GM12878 (cell line): Measurements from ENCODE around the gene DEGS2. TPM values are rescaled to one million over a fixed set of nuclear protein-coding genes. Genes with fewer than 3 reads are reported as not detected.

ENCODE experiments used
- ATAC-seq: fragments of 200-7000 bp; cut with Tn5 transposase; 3 replicates; pipeline ENCODE4 v1.9.1; 2020; ENCODE audit warnings: mild to moderate bottlenecking, moderate library complexity
- BruUV-seq: library from RNA; stranded (reverse); fragments of 400-500 nt; replicated peaks from 2 replicates; lab custom pipeline; 2021; lab: Mats Ljungman, UMichigan
- CTCF ChIA-PET: fragments of 300-600 bp; sonication (Branson Sonifier 250); formaldehyde crosslinking; extraction: SDS; loops from one replicate; lab custom pipeline; 2021; ENCODE audit warnings: inconsistent platforms; lab: Yijun Ruan, JAX
- POLR2A ChIA-PET: fragments of 350-600 bp; formaldehyde crosslinking; extraction: SDS; loops from one replicate; lab custom pipeline; 2021; ENCODE audit warnings: inconsistent platforms; lab: Charles Lee
- RAD21 ChIA-PET: fragments of 300-600 bp; sonication (Branson Sonifier 250); formaldehyde crosslinking; loops from one replicate; lab custom pipeline; 2023; ENCODE audit warnings: antibody characterized with exemption; ENCODE audit not compliant: unreplicated experiment; lab: Charles Lee
- SMC1A ChIA-PET: fragments of 300-600 bp; sonication (Branson Sonifier 250); formaldehyde crosslinking; loops from one replicate; lab custom pipeline; 2023; ENCODE audit not compliant: unreplicated experiment, uncharacterized antibody; lab: Charles Lee
- DNase-seq: peaks from one replicate; pipeline ENCODE4 v3.0.0-alpha.2; 2011; ENCODE audit warnings: low read depth, low spot score
- FAIRE-seq: peaks from 3 replicates; lab custom pipeline; 2011; peaks lifted over from hg19 to GRCh38; lab: Jason Lieb, UNC
- H2AFZ ChIP-seq: 2 replicates; pipeline ENCODE4 v1.6.0; 2011; ENCODE audit warnings: low read depth, low read length, control low read depth; ENCODE audit not compliant: control insufficient read depth
- H3K27ac ChIP-seq: 2 replicates; pipeline ENCODE4 v1.5.1; 2011; ENCODE audit warnings: control low read depth; ENCODE audit not compliant: control insufficient read depth, insufficient read depth
- H3K27me3 ChIP-seq, 2 experiments: replicated peaks in 1 of 2; 2 replicates each; pipeline versions ENCODE4 v1.6.0 to v1.6.1; 2011; ENCODE audit warnings: low read length in 1 of 2; ENCODE audit not compliant: control insufficient read depth in 2 of 2, insufficient read depth in 2 of 2
- H3K36me3 ChIP-seq, 2 experiments: 2 replicates each; pipeline ENCODE4 v1.5.1; 2011; ENCODE audit warnings: low read length in 1 of 2; ENCODE audit not compliant: control insufficient read depth in 2 of 2, insufficient read depth in 2 of 2
- H3K4me1 ChIP-seq: 2 replicates; pipeline ENCODE4 v1.6.1; 2011; ENCODE audit warnings: mild to moderate bottlenecking, low read length, moderate library complexity, mixed read lengths; ENCODE audit not compliant: control insufficient read depth, insufficient read depth
- H3K4me2 ChIP-seq: 2 replicates; pipeline ENCODE4 v1.6.0; 2011; ENCODE audit warnings: control low read depth; ENCODE audit not compliant: control insufficient read depth, insufficient read depth
- H3K4me3 ChIP-seq: fragments of 200-600 bp; sonication (generic); 2 replicates; pipeline ENCODE4 v1.5.1; 2016
- H3K79me2 ChIP-seq: 2 replicates; pipeline ENCODE4 v1.6.0; 2011; ENCODE audit warnings: low read length; ENCODE audit not compliant: control insufficient read depth, insufficient read depth
- H3K9ac ChIP-seq: 2 replicates; pipeline ENCODE4 v1.8.0; 2011; ENCODE audit warnings: low read length, control low read depth, mixed read lengths; ENCODE audit not compliant: control insufficient read depth, insufficient read depth
- H3K9me3 ChIP-seq: replicated peaks from 3 replicates; pipeline ENCODE4 v1.5.1; 2011; ENCODE audit warnings: mild to moderate bottlenecking, low read length; ENCODE audit not compliant: control insufficient read depth, insufficient read depth
- H4K20me1 ChIP-seq: 2 replicates; pipeline ENCODE4 v1.6.0; 2011; ENCODE audit not compliant: control insufficient read depth, insufficient read depth
- BHLHE40 ChIP-seq, 2 experiments: fragments of 450-650 bp in 1 of 2; IDR thresholded peaks; 2 replicates each; pipeline ENCODE4 v1.6.1; 2011 to 2017; ENCODE audit warnings: low read depth in 2 of 2, borderline replicate concordance in 1 of 2, improper control_type of control experiment in 1 of 2, low read length in 1 of 2, mild to moderate bottlenecking in 1 of 2
- CHD1 ChIP-seq: IDR thresholded peaks from 2 replicates; pipeline ENCODE4 v1.6.1; 2012; ENCODE audit warnings: low read depth, low read length, improper control_type of control experiment
- HCFC1 ChIP-seq: fragments of 150-350 bp; IDR thresholded peaks from 2 replicates; pipeline ENCODE4 v1.6.1; 2014; ENCODE audit warnings: low read length
- KLF5 ChIP-seq: fragments of 450-650 bp; IDR thresholded peaks from 2 replicates; pipeline ENCODE4 v1.6.1; 2014; ENCODE audit warnings: mild to moderate bottlenecking; ENCODE audit not compliant: partially characterized antibody
- PAX5 ChIP-seq: IDR thresholded peaks from 2 replicates; pipeline ENCODE4 v1.6.1; 2011; ENCODE audit warnings: low read depth, low read length, borderline replicate concordance
- PAX8 ChIP-seq: fragments of 450-650 bp; IDR thresholded peaks from 2 replicates; pipeline ENCODE4 v1.6.1; 2017; ENCODE audit warnings: mild to moderate bottlenecking, moderate library complexity
- RAD21 ChIP-seq: IDR thresholded peaks from 2 replicates; pipeline ENCODE4 v1.6.1; 2011; ENCODE audit warnings: mild to moderate bottlenecking, low read depth, low read length, moderate library complexity; ENCODE audit not compliant: insufficient read depth
- RCOR1 ChIP-seq: conservative IDR thresholded peaks from 2 replicates; pipeline ENCODE4 v1.6.1; 2012; ENCODE audit warnings: low read depth, low read length, improper control_type of control experiment
- RFX5 ChIP-seq: IDR thresholded peaks from 2 replicates; pipeline ENCODE4 v1.6.1; 2011; ENCODE audit warnings: low read depth, low read length, improper control_type of control experiment
- SIX5 ChIP-seq: IDR thresholded peaks from 2 replicates; pipeline ENCODE4 v1.6.1; 2011; ENCODE audit warnings: mild to moderate bottlenecking, low read depth, low read length, moderate library complexity; ENCODE audit not compliant: severe bottlenecking
- TCF12 ChIP-seq: IDR thresholded peaks from 2 replicates; pipeline ENCODE4 v1.6.1; 2011; ENCODE audit warnings: low read depth, mild to moderate bottlenecking, low read length
- TCF7 ChIP-seq: IDR thresholded peaks from 2 replicates; pipeline ENCODE4 v1.6.1; 2014; ENCODE audit warnings: antibody characterized with exemption, borderline replicate concordance
- ZNF217 ChIP-seq: fragments of 450-650 bp; IDR thresholded peaks from 2 replicates; pipeline ENCODE4 v1.6.1; 2017; ENCODE audit warnings: antibody characterized with exemption, mild to moderate bottlenecking
- WGBS: methylation state at CpG from one replicate; pipeline ENCODE4 v1.1.6; 2016; ENCODE audit warnings: low lambda C conversion rate; ENCODE audit not compliant: insufficient replicate concordance, insufficient coverage; ENCODE audit errors: missing lambda C conversion rate; 5-methylcytosine and 5-hydroxymethylcytosine counted together
- in situ Hi-C: fragments of 300-500 bp; cut with MboI; formaldehyde crosslinking; loops from 9 replicates; pipeline ENCODE4 v1.14.3; 2018; ENCODE audit warnings: mixed read lengths
- intact Hi-C: fragments of 100-400 bp; cut with micrococcal nuclease; formaldehyde crosslinking; loops from one replicate; pipeline ENCODE4 v1.14.2; 2022; ENCODE audit not compliant: unreplicated experiment
- polyA plus RNA-seq, 11 experiments: library from polyadenylated mRNA; depleted of rRNA in 4 of 11; unstranded in 6 of 11; stranded (reverse) in 5 of 11; fragments of >200 nt; fragmentation: Nextera tagmentation in 4 of 11; fragmentation: Illumina TruSeq in 1 of 11; extraction: Ambion mirVana in 4 of 11; extraction: Trizol in 1 of 11; gene quantifications; 1 replicate in 1 of 11; 2 replicates in 10 of 11; pipeline versions ENCODE4 v1.2.1 to v1.2.3, GENCODE V29; 2011 to 2016; ENCODE audit warnings: inconsistent platforms in 2 of 11, missing spikeins in 2 of 11, low read depth in 1 of 11
- total RNA-seq, 4 experiments: library from RNA; depleted of rRNA in 3 of 4; stranded (reverse); fragments of >200 nt in 3 of 4; fragmentation: Illumina TruSeq in 1 of 4; extraction: Trizol in 1 of 4; gene quantifications; 2 replicates each; pipeline versions ENCODE4 v1.2.1 to v1.2.3, GENCODE V29; 2013 to 2021

Gene DEGS2
- total and polyA plus RNA-seq, 10 of the 15 experiments (the other 5 are each of a cell fraction or from before 2014, with no cell fraction given) = 0.01 to 2.5 (median 0.45) TPM; not detected in 1

DNA sequence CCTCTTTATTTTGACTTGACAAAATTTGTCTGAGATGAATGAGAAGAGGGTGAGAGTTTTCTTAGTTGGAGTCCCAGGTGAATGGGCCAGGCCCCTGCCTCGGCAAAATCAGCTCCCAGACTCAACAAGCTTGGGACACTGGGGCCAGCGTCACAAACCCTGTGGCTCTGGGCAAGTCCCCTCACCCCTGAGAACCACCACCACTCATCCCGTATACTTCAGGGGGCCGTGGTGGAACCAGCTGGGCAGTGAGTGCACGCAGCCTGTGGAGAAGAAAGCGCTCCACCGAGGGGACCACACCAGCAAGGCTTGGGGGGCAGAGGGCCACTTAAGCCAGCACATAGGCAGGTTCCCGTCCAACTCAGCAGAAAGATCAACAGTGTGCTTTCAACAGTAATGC lies 40.2 kb downstream of the DEGS2 start:
- in situ Hi-C loops = no loop called here
- 97% methylated on average over 8 of the region's 8 CpGs for WGBS
- intact Hi-C loops = no loop called here
- no peaks in the 10 kb centered on the region for H3K79me2 ChIP-seq
- no peaks in the 10 kb centered on the region for H3K9me3 ChIP-seq
- no peak for FAIRE-seq
- H3K4me1 ChIP-seq = no peaks in the 10 kb centered on the region
- TF ChIP-seq TCF12 = no peak
- TF ChIP-seq TCF7 = no peak
- TF ChIP-seq, all 136 proteins: peak for 0
- no peak for DNase-seq
- Histone ChIP-seq H4K20me1 (no peaks in the 10 kb centered on the region), H3K36me3 (peaks cover 14 to 22% of the 10 kb centered on the region in 2 experiments; a peak in 3 of 4 replicates), H3K27ac (no peak overlapping the region), H3K4me3 (no peak overlapping the region), H3K9ac (no peak overlapping the region), H3K4me2 (no peak overlapping the region), H2AFZ (no peak overlapping the region), H3K27me3 (no peaks in the 10 kb centered on the region)
- BruUV-seq = no TSS peak
- ATAC-seq = no peak
- ChIA-PET RAD21 (interaction anchor here (0.5 to 1.0 kb wide), 2 partner anchors 38 to 233 kb away, joined by 3 to 4 read pairs; no protein-coding TSS in a partner anchor), CTCF (no interaction called here), POLR2A (no interaction called here), SMC1A (interaction anchor here (1.4 kb wide), 1 partner anchor 12 kb away, joined by 3 read pairs; no protein-coding TSS in a partner anchor)

DNA sequence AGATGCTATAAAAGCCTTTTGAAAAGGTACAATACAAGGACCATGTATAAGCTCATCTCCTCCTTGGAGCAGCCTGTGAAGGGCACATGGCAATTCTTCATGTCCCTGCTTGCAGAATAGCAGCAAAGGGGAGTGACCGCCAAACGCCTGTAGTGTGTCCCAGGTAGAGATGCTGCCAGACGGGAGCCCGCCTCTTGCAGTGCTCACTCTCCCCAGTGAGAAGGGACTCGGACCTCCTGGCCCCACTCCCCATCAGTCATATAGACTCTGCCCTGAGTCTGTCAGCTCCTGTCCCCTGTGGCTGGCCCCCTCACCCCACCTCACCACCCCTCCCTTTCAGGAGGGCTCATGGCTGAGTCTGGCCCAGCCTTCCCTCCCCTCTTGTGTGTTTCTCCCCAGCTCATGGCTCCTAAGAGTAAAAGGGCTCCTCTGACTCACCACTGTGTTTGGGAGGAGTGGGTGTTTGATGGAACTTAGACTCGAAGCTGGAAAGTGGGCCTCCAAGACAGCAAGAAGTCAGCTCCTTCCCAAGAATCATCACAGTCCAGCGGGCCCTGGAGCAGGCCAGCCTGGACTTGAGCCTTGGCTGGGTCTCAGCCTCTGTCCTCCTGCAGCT lies 40.9 kb downstream of the DEGS2 start:
- no peaks in the 10 kb centered on the region for H3K27me3 ChIP-seq
- no peak for FAIRE-seq
- no peak overlapping the region for H3K9ac ChIP-seq
- ChIA-PET SMC1A (interaction anchor here (1.4 kb wide), 1 partner anchor 11 kb away, joined by 3 read pairs; no protein-coding TSS in a partner anchor), POLR2A (no interaction called here), CTCF (interaction anchor here (0.5 to 1.1 kb wide), 3 partner anchors 11 to 59 kb away, joined by 3 read pairs; no protein-coding TSS in a partner anchor), RAD21 (interaction anchor here (1.0 kb wide), 1 partner anchor 233 kb away, joined by 3 read pairs; no protein-coding TSS in a partner anchor)
- no peak overlapping the region for H3K4me3 ChIP-seq
- no peak overlapping the region for H2AFZ ChIP-seq
- H3K27ac ChIP-seq = no peak overlapping the region
- no peak for ATAC-seq
- H3K79me2 ChIP-seq = no peaks in the 10 kb centered on the region
- in situ Hi-C loops = no loop called here
- H3K4me2 ChIP-seq = no peak overlapping the region
- no peaks in the 10 kb centered on the region for H3K4me1 ChIP-seq
- no peak for DNase-seq
- no peaks in the 10 kb centered on the region for H3K9me3 ChIP-seq
- H4K20me1 ChIP-seq = no peaks in the 10 kb centered on the region
- intact Hi-C loops = no loop called here
- no peak for TF ChIP-seq PAX8
- no peak for TF ChIP-seq HCFC1
- no peak for TF ChIP-seq BHLHE40 (IDR thresholded peaks at IDR 0.05; ENCODE audit: borderline replicate concordance in 1 of 2, low read depth in 2 of 2, low read length in 1 of 2)
- no peak for TF ChIP-seq RCOR1
- no peak for TF ChIP-seq ZNF217
- TF ChIP-seq PAX5 = no peak
- TF ChIP-seq RFX5 = no peak
- TF ChIP-seq CHD1 = no peak
- TF ChIP-seq SIX5 = no peak
- no peak for TF ChIP-seq KLF5
- no peak for TF ChIP-seq RAD21
- peaks cover 10 to 19% of the 10 kb centered on the region in 2 experiments; a peak in 3 of 4 replicates for H3K36me3 ChIP-seq
- BruUV-seq = no TSS peak
- WGBS = 93% methylated on average over 7 of the region's 7 CpGs
